Activated effector memory CD4-positive, alpha-beta T cell treated with Interleukin-2 at 50 U/mL for 16 hours (primary cell): ENCODE measurements around the gene PDZD8.
"Not testable (repeated sequence)": the region's sequence is repeated elsewhere in the genome, so short reads cannot be mapped to it uniquely, and the experiment has no call there.

ENCODE experiments used
- DNase-seq: peaks from one replicate; pipeline ENCODE4 v3.0.0-alpha.2; 2020

Gene PDZD8

DNA sequence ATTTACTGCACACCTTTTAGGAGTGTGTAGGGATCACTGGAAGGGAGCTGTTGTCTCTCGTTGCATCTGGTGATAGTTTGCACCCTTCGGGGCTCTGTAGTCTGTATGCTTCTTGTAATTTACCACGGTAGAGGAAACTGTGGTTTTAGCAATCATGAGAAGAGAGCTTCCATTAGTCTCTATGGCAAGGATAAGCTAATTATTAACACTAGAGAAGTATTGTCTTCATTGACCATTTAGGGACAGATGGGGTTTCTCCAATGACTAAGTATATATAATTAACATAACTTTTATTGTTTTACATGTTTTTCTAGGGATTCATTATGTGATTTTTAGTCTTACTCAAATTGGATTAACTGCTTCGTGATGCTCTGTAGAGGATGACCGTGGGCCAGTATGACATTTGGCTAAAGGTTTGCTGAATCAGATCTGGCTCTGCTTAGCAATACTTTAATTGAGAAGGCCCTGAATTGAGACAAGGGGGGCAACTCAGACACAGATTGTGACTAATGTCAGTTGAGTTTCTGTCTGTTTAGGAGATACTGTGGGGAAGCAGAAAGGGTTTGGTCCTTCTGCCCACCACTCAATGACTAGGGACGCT is 125.6 kb downstream of the PDZD8 start:
- DNase-seq = no peak

DNA sequence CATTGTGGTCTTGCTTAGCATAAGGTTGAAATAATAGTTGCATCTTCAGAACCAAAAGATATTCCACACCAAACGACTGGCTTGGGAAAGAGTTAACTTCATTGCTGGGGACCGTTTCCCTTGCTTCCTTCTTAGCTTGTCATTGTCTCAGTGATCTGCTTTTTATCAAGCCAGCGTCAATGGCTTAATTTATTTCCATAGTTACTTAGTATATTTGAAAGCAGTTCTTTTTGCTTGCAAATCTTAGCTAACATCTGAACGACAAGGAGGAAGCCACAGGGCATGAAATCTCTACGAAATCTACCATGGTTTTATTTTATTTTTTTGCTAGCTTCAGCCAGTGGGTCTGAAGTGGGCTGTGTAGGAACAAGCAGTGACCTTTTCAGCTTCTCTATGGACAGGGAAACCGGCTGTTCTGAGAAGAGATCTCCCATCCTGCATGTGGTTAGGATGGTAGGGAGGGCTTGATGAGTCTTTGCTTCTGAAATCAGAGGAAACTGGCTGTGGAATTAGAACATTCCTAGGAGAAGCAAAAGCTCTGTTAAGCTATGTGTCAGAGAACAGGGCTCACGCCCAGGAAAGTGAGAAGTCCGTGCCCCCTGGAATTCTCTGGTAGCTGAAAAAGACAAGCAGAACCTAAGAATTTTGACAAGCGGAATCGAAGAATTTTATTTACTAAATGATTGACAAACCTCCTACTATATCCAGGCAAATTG is 126.3 kb downstream of the PDZD8 start:
- no peak for DNase-seq

DNA sequence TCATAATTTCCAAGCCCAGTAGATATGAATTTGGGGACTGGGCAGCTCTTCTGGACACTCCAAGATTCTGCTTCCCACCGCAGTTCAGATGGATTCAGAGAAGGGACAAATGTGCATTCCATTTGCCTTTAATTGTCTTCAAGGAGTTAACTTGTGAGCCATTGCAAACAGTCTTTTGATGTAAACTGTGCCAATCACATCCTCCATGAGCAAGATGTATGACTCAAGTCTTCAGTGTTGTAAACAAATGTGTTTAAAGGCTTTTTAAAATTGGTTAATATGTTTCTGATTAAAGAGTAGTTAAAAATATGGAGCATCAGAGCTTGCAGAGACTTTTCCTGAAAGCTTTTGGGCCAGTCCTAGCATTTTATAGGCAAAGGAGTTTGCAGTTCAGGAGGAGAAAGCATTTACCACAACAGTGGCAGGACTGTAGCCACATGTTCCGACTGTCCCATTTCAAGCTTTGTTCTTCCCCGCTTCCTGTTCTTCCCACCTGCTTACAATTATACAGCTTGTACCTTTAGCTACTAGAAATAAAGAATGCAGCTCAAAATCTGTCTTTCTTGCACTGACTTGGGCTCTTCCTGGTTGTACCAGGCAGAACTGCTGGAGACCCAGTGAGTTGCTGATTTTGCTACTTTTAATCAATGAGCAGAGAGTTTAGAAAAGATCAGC is 128.1 kb downstream of the PDZD8 start:
- DNase-seq = no peak

DNA sequence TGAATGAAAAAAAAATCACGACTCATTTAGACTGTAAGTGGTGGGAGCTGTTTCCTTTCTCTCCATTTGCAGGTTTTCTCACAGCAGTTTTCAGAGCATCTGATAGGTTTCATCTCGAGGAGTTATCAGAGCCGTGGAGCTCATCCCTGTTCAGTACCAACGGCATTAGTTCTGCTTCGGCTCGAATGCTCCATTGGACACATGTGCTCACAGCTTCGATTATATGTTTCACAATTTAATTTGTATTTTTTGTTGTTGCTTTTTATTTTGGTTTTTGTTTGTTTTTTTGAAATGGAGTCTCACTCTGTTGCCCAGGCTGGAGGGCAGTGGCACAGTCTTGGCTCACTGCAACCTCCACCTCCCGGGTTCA is 132.8 kb downstream of the PDZD8 start:
- DNase-seq = no peak

DNA sequence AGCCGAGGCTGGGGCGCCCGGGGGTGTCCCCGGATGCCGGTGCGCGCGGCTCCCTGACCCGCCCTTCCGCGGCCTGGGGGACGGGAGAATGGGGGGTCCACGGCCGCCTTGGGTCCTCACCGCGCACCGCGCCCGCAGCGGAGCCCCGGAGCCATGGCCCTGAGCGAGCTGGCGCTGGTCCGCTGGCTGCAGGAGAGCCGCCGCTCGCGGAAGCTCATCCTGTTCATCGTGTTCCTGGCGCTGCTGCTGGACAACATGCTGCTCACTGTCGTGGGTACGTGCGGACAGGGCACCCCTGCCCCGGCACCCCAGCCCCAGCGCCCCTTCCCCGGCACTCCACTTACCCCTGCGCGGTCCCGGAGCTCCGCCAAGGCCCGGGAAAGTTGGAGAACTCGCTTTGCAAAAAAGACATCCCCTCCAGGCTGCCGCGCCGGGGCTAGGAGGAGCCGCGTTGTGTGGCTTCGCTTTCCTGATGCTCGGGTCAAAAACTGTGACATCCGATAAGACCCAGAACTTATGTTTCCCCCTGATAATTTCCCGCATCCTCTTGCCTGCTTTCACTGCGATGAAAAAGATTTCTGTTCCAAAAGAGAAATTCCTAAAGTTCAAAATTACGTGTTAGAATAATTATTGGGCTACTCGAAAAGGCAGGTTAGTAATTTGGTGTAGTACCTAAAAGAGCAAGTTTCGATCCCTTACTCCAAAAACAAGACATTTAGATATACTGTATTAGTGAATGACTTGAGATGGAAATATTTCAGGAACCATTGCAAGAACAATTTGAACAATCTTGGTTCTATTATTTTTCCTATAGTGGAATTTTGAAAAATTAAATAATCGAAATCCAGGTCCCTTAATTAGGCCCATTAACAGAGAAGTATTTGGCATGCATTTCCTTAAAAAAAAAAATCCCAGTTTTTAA is 133.4 kb downstream of the PDZD8 start:
- DNase-seq = no peak

DNA sequence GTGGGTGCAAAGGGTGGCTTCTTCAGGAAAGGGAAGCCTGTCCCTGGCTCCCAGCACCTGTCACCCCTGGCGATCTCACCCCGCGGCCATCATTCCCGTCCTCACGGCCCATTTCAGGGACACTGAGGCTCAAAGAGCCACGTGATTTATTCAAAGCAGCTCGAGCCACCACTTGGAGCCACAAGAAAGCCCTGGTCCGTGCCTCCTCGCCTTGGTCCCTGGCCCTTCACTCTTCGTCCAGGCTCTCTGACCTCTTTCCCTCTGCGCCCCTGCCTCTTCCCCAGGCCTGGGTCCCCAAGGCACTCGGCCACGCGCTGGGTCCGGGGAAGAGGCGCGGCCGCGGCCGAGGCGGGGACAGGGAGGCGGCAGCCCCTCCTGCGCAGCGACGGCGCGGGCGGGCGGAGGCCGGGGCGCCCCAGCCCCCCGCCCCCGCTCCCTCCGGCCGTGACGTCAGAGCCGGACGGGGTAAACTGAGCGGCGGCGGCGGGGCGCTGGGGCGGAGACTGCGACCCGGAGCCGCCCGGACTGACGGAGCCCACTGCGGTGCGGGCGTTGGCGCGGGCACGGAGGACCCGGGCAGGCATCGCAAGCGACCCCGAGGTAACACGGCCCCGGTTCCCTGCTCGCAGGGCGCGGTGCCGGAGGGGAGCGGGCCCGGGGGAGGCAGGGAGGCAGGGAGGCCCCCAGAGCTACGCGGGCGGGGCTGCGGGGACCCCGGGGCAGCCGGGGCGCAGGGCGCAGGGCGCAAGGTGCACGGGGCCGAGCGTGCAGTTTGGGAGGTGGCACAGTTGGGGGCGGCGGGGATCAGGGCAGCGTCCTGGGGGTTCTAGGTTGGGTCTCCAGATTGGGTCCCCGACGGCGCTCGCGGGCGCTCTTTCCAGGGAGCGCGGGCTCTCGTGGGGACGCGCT is 134.4 kb downstream of the PDZD8 start, which contains the start of gene SLC18A2:
SLC18A2 (plus strand) TSS at position 494 of the 909 bp plus-strand sequence. CDS start 580 bp downstream, outside the sequence.
- no peak for DNase-seq

DNA sequence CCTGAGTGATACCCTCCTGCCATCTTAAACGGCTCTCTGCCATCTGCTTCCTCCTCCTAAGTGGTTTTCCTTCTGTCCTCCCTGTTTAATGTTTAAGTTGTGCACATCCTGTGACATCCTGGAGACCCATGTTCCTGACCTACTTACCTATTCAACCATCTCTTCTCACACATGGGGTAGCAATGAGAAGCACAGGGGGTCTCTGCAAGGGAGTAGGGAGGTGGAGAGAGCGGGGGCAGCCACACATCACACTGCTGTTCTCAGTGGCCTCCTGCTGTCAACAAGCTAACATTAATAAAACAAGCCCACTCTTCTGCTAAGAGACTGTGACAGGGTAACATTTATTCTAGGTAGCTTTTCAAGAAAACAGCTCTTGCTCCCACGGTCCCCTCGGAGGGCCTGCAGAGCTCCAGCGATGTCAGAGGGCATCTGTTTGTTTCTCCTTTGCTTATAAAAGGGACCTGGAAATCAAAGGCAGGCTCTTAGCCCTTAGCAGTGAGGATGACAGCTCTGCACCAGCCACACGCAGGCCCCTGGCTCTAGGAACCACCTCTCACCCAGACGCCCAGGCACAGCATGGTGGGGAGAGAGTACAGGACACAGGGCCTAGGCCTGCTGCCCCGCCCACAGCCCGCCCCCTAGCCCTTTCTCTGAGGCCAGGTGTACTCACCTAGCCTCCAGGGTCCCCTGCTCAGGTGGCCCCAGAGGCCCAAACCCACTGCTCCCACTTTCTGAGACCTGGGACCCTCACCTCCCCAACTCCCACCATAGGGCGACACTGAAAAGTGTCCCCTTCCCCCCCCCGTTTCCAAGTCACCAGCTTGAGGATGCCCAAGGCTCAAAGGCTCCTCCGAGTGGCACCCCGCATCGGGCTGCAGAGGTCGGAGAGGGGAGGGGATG is 135.3 kb downstream of the PDZD8 start:
- no peak for DNase-seq

DNA sequence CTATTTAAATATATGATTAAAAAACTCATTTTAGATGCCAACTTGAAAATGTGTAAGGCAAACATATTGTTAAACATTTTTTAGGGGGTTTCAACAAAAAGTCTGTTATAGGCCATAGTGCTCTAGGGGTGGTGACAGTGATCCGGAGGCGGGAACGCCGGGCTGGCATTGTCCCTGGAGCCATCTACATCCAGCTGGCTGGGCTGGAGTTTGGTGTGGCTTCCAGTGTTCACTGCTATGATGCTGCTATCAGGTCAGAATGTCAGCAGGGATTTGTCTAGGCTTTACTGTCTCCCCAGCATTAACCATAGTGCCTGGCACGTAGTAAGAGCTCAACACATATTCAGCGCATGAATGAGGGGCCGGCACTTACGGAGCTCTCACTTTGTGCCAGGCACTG is 136.2 kb downstream of the PDZD8 start:
- DNase-seq = no peak

DNA sequence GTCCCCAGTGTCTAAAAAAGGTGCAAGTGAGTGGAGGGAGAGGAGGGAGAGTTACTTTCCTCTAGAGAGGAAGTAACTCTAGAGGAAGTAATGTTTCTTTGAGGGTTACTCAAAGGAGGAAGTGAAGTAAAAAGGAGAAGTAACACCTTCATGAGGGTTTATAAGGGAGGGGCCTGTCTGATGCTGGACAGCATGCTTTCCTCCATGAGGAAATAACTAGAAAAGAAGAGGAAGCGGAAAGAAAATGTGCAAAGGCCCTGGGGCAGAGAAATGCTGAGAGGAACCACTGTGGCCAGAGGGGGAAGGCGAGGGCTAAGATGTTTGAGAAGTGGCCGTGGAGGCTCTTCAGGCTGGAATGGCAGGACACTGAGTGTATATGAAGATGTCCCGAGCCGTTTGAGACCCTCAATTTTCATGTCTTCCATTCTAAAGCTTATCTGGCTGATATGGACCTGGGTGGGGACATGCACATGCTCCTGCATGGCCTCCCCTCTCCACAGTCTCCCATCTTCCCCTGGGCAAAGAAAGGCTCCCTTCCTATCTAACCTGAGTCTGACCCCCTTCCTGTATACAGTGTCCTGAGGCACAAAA is 137.7 kb downstream of the PDZD8 start:
- DNase-seq = no peak

DNA sequence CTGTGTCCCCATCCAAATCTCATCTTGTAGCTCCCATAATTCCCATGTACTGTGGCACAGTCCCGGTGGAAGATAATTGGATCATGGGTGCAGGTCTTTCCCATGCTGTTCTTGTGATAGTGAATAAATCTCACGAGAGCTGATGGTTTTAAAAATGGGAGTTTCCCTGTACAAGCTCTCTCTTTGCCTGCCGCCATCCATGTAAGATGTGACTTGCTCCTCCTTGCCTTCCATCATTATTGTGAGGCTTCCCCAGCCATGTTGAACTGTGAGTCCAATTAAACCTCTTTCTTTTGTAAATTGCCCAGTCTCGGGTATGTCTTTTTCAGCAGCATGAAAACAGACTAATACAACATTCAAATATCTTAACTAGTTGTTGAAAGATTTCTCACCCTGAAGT is 145.1 kb downstream of the PDZD8 start:
- DNase-seq = not testable (repeated sequence)

DNA sequence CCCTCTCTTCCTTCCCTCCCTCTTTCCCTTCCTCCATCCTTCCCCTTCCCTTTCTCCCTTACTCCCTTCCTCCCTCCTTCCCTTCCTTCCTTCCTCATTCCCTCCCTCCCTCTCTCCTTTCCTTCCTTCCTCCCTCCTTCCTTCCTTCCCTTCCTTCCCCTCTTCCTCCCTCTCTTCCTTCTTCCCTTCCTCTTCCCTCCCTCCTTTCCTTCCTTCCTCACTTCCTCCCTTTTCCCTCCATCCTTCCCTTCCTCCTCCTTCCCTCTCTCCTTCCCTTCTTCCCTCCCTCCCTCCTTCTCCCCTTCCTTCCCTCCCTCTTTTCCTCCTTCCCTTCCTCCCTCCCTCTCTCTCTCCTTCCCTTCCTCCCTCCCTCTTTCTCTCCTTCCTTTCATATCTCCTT is 147.0 kb downstream of the PDZD8 start:
- no peak for DNase-seq
